A549 (cell line): Measurements from ENCODE around the gene HNRNPM. TPM values are rescaled to one million over a fixed set of nuclear protein-coding genes. Genes with fewer than 3 reads are reported as not detected.

Experiments used
- ATAC-seq, 2 experiments: fragments of 200-7000 bp in 1 of 2; fragments of >200 bp in 1 of 2; cut with Nextera tagmentation in 1 of 2; cut with Tn5 transposase in 1 of 2; 3 replicates each; pipeline versions ENCODE4 v1.8.0 to v1.9.1; 2018 to 2020; ENCODE audit warnings: mild to moderate bottlenecking in 1 of 2, moderate library complexity in 1 of 2
- CTCF ChIA-PET: fragments of 300-600 bp; sonication (Branson Sonifier 250); formaldehyde crosslinking; extraction: SDS; loops from one replicate; lab custom pipeline; 2021; ENCODE audit warnings: antibody characterized with exemption, inconsistent platforms; lab: Yijun Ruan, JAX
- POLR2A ChIA-PET: fragments of 350-600 bp; formaldehyde crosslinking; extraction: SDS; loops from one replicate; lab custom pipeline; 2021; ENCODE audit warnings: antibody characterized with exemption, inconsistent platforms; lab: Yijun Ruan, JAX
- DNase-seq, 2 experiments: peaks; one replicate each; pipeline versions ENCODE4 v3.0.0 to v3.0.0-alpha.2; 2011 to 2016; ENCODE audit warnings: low read depth in 1 of 2, low spot score in 1 of 2
- FAIRE-seq: peaks from 2 replicates; lab custom pipeline; 2011; peaks lifted over from hg19 to GRCh38; lab: Jason Lieb, UNC
- H3K27ac ChIP-seq, 2 experiments: fragments of >200 bp; sonication (Bioruptor Twin); formaldehyde crosslinking; 3 replicates each; pipeline ENCODE4 v1.5.1; 2016 to 2017
- H3K4me1 ChIP-seq: fragments of >200 bp; sonication (Bioruptor Twin); formaldehyde crosslinking; 3 replicates; pipeline ENCODE4 v1.6.1; 2016
- H3K4me2 ChIP-seq: fragments of >200 bp; sonication (Bioruptor Twin); formaldehyde crosslinking; 3 replicates; pipeline ENCODE4 v1.6.1; 2016
- H3K4me3 ChIP-seq: fragments of >200 bp; sonication (Bioruptor Twin); formaldehyde crosslinking; 3 replicates; pipeline ENCODE4 v1.5.1; 2016
- H3K9me3 ChIP-seq: fragments of >200 bp; sonication (Bioruptor Twin); formaldehyde crosslinking; 3 replicates; pipeline ENCODE4 v1.6.1; 2016
- CBX2 ChIP-seq: fragments of 200-600 bp; sonication (generic); IDR thresholded peaks from 2 replicates; pipeline ENCODE4 v1.6.1; 2016; ENCODE audit warnings: low read depth, mild to moderate bottlenecking, borderline replicate concordance
- CEBPB ChIP-seq, 2 experiments: fragments of >200 bp in 1 of 2; sonication (Bioruptor Twin) in 1 of 2; formaldehyde crosslinking in 1 of 2; IDR thresholded peaks; 2 replicates each; pipeline ENCODE4 v1.6.1; 2012 to 2016
- CHD2 ChIP-seq: fragments of 150-350 bp; IDR thresholded peaks from 2 replicates; pipeline ENCODE4 v1.6.1; 2014; ENCODE audit warnings: low read length; ENCODE audit not compliant: partially characterized antibody
- FOXS1 ChIP-seq: fragments of 250-450 bp; sonication (Bioruptor Pico); IDR thresholded peaks from 2 replicates; pipeline ENCODE4 v1.5.0; 2020; ENCODE audit warnings: mild to moderate bottlenecking, moderate library complexity
- HOXB13 ChIP-seq: fragments of 250-450 bp; sonication (Bioruptor Pico); IDR thresholded peaks from 2 replicates; pipeline ENCODE4 v1.5.0; 2020; ENCODE audit warnings: low read depth, mild to moderate bottlenecking, moderate library complexity
- JUN ChIP-seq, 2 experiments: fragments of >200 bp; sonication (Bioruptor Twin); formaldehyde crosslinking; IDR thresholded peaks; 2 replicates in 1 of 2; 3 replicates in 1 of 2; pipeline ENCODE4 v1.6.1; 2016 to 2017
- KDM5A ChIP-seq: fragments of 200-600 bp; sonication (generic); IDR thresholded peaks from 2 replicates; pipeline ENCODE4 v1.6.1; 2016; ENCODE audit warnings: antibody characterized with exemption, mild to moderate bottlenecking
- POLR2AphosphoS2 ChIP-seq: conservative IDR thresholded peaks from 2 replicates; pipeline ENCODE4 v1.6.1; 2012; ENCODE audit warnings: low read length, improper control_type of control experiment, inconsistent platforms
- RFX5 ChIP-seq: fragments of 450-650 bp; IDR thresholded peaks from 2 replicates; pipeline ENCODE4 v1.7.1; 2014; ENCODE audit warnings: antibody characterized with exemption, mild to moderate bottlenecking, moderate library complexity
- ZC3H11A ChIP-seq: fragments of 450-650 bp; IDR thresholded peaks from 2 replicates; pipeline ENCODE4 v1.6.1; 2014; ENCODE audit warnings: antibody characterized with exemption, mild to moderate bottlenecking
- ZFP36 ChIP-seq: fragments of 450-650 bp; IDR thresholded peaks from 2 replicates; pipeline ENCODE4 v1.6.1; 2014; ENCODE audit warnings: borderline replicate concordance; ENCODE audit not compliant: partially characterized antibody
- ZNF302 ChIP-seq: fragments of 250-450 bp; sonication (Bioruptor Pico); IDR thresholded peaks from 2 replicates; pipeline ENCODE4 v1.9.0; 2021; ENCODE audit warnings: inconsistent platforms, mild to moderate bottlenecking, moderate library complexity
- WGBS: methylation state at CpG from one replicate; pipeline ENCODE4 v1.1.6; 2017; ENCODE audit errors: missing lambda C conversion rate; 5-methylcytosine and 5-hydroxymethylcytosine counted together
- polyA plus RNA-seq, 4 experiments: library from polyadenylated mRNA; depleted of rRNA in 3 of 4; stranded (reverse); fragments of >200 nt; fragmentation: RNase III in 1 of 4; extraction: RNeasy Plus Mini Kit Qiagen cat#74134 plus additional on column Dnase treatment in 1 of 4; gene quantifications; 2 replicates in 3 of 4; 3 replicates in 1 of 4; pipeline ENCODE4 v1.2.3, GENCODE V29; 2011 to 2017
- TF ChIP-seq, protein P1 (sequence below): fragments of 200-600 bp; sonication (generic); IDR thresholded peaks from 2 replicates; pipeline ENCODE4 v1.6.1; 2016; ENCODE audit warnings: antibody characterized with exemption, mild to moderate bottlenecking, moderate library complexity
- TF ChIP-seq, protein P2 (sequence below): fragments of >200 bp; sonication (Bioruptor Twin); formaldehyde crosslinking; IDR thresholded peaks from 3 replicates; pipeline ENCODE4 v1.6.1; 2016
- TF ChIP-seq, protein P3 (sequence below): fragments of 150-350 bp; IDR thresholded peaks from 2 replicates; pipeline ENCODE4 v1.6.1; 2014; ENCODE audit warnings: low read depth, mild to moderate bottlenecking, low read length
- TF ChIP-seq, protein P4 (sequence below): IDR thresholded peaks from 2 replicates; pipeline ENCODE4 v1.6.1; 2012

Gene HNRNPM
- polyA plus RNA-seq, 2 of the 4 experiments (the other 2 are of a cell fraction) = 168 to 352 TPM

DNA sequence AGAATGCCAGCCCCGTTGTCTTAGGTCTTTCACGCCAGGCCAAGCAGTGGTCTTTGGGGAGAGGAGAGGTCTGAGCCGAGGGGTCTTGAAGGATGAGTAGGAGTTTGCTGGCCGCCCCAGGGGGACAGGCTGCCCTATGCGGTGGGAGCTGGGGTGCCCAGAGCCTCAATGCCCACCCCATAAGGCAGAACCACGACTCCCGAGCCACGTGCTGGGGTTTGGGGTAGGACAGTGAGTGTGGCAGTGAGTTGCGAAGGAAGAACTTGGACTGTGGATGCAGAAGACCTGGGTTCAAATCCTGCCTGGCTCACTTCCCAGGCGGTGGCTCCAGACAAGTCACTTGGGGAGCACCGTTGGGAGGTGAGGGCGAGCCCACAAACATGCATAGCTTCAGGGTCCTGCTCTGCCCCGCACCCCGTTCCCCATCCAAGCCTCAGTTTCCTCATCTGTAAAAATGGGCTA lies 49.1 kb upstream of the HNRNPM start:
- Histone ChIP-seq H3K4me2 (peak overlapping the region; percentile 69; the same call in 1 of the 3 replicates), H3K27ac (peak overlapping the region; percentile 76 to 78), H3K4me1 (peaks cover 59% of the 10 kb centered on the region), H3K9me3 (no peaks in the 10 kb centered on the region), H3K4me3 (no peak overlapping the region)
- CTCF ChIA-PET = interaction anchor here (0.6 to 8.0 kb wide), 9 partner anchors 9 to 82 kb away, joined by 3 to 71 read pairs (median 3); no protein-coding TSS in a partner anchor
- 90% methylated on average over 11 of the region's 14 CpGs for WGBS
- FAIRE-seq (no peak), ATAC-seq (no peak)
- POLR2A ChIA-PET = no interaction called here
- TF ChIP-seq, protein P1, sequence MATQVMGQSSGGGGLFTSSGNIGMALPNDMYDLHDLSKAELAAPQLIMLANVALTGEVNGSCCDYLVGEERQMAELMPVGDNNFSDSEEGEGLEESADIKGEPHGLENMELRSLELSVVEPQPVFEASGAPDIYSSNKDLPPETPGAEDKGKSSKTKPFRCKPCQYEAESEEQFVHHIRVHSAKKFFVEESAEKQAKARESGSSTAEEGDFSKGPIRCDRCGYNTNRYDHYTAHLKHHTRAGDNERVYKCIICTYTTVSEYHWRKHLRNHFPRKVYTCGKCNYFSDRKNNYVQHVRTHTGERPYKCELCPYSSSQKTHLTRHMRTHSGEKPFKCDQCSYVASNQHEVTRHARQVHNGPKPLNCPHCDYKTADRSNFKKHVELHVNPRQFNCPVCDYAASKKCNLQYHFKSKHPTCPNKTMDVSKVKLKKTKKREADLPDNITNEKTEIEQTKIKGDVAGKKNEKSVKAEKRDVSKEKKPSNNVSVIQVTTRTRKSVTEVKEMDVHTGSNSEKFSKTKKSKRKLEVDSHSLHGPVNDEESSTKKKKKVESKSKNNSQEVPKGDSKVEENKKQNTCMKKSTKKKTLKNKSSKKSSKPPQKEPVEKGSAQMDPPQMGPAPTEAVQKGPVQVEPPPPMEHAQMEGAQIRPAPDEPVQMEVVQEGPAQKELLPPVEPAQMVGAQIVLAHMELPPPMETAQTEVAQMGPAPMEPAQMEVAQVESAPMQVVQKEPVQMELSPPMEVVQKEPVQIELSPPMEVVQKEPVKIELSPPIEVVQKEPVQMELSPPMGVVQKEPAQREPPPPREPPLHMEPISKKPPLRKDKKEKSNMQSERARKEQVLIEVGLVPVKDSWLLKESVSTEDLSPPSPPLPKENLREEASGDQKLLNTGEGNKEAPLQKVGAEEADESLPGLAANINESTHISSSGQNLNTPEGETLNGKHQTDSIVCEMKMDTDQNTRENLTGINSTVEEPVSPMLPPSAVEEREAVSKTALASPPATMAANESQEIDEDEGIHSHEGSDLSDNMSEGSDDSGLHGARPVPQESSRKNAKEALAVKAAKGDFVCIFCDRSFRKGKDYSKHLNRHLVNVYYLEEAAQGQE = no peak
- TF ChIP-seq ZFP36 (no peak), RFX5 (no peak), KDM5A (no peak), HOXB13 (no peak), CHD2 (no peak), POLR2AphosphoS2 (no peak), CEBPB (IDR thresholded peaks at IDR 0.05) (no peak), CBX2 (no peak), JUN (IDR thresholded peaks at IDR 0.05) (no peak), FOXS1 (CRISPR knock-in tag) (no peak)
- TF ChIP-seq, protein P2, sequence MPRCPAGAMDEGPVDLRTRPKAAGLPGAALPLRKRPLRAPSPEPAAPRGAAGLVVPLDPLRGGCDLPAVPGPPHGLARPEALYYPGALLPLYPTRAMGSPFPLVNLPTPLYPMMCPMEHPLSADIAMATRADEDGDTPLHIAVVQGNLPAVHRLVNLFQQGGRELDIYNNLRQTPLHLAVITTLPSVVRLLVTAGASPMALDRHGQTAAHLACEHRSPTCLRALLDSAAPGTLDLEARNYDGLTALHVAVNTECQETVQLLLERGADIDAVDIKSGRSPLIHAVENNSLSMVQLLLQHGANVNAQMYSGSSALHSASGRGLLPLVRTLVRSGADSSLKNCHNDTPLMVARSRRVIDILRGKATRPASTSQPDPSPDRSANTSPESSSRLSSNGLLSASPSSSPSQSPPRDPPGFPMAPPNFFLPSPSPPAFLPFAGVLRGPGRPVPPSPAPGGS = no peak
- TF ChIP-seq, protein P3, sequence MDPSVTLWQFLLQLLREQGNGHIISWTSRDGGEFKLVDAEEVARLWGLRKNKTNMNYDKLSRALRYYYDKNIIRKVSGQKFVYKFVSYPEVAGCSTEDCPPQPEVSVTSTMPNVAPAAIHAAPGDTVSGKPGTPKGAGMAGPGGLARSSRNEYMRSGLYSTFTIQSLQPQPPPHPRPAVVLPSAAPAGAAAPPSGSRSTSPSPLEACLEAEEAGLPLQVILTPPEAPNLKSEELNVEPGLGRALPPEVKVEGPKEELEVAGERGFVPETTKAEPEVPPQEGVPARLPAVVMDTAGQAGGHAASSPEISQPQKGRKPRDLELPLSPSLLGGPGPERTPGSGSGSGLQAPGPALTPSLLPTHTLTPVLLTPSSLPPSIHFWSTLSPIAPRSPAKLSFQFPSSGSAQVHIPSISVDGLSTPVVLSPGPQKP = no peak
- TF ChIP-seq, all 56 proteins: peak for 0
- DNase-seq = no peak

DNA sequence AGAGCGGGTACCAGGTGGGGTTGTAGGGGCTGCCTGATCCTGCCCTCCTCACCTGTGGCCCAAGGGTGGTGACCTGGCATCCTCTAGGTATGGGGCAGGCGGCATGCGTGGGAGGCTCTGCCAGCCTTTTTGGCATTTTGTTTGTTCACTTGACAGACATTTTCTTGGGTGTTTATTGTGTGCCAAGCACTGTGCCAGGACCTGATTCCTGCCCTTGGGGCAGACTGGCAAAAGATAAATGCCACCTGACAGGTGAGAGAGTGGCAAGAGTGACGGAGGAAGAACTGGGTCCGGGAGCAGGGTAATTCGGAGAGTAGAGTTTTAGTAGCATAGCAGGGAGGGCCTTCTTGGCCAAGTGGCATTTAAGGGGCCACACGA lies 48.6 kb upstream of the HNRNPM start:
- DNase-seq = no peak
- no peak for FAIRE-seq
- TF ChIP-seq CBX2 = no peak
- TF ChIP-seq, protein P4, sequence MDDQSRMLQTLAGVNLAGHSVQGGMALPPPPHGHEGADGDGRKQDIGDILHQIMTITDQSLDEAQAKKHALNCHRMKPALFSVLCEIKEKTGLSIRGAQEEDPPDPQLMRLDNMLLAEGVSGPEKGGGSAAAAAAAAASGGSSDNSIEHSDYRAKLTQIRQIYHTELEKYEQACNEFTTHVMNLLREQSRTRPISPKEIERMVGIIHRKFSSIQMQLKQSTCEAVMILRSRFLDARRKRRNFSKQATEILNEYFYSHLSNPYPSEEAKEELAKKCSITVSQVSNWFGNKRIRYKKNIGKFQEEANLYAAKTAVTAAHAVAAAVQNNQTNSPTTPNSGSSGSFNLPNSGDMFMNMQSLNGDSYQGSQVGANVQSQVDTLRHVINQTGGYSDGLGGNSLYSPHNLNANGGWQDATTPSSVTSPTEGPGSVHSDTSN = no peak
- no peak for TF ChIP-seq CHD2
- TF ChIP-seq ZC3H11A = no peak
- no peak for TF ChIP-seq FOXS1 (CRISPR knock-in tag)
- TF ChIP-seq, protein P3 = no peak
- TF ChIP-seq ZNF302 = no peak
- POLR2A ChIA-PET = no interaction called here
- Histone ChIP-seq H3K4me2 (no peak overlapping the region), H3K27ac (peak overlapping the region in 1 of 2 experiments; percentile 78; a peak in 4 of 6 replicates), H3K4me3 (no peak overlapping the region), H3K4me1 (peaks cover 56% of the 10 kb centered on the region), H3K9me3 (no peaks in the 10 kb centered on the region)
- ATAC-seq = no peak
- 72% methylated on average over 5 of the region's 7 CpGs for WGBS
- CTCF ChIA-PET = interaction anchor here (0.6 to 8.0 kb wide), 9 partner anchors 8 to 81 kb away, joined by 3 to 71 read pairs (median 3); no protein-coding TSS in a partner anchor
